ENCODE data around the gene PARP11.
"Not testable (repeated sequence)": the region's sequence is repeated elsewhere in the genome, so short reads cannot be mapped to it uniquely, and the experiment has no call there.

The PARP11 gene

GRCh38 chr12:3882896-3883564, 9.8 kb upstream of the PARP11 start:
- no peak for DNase-seq

- no peak for DNase-seq
These were observed 9.2 kb upstream of the PARP11 start for GRCh38 chr12:3882406-3882805.

- DNase-seq: no peak
These were observed 8.2 kb upstream of the PARP11 start for GRCh38 chr12:3881281-3881950.

- DNase-seq: no peak
These were observed 6.6 kb upstream of the PARP11 start for GRCh38 chr12:3879846-3880245.

GRCh38 chr12:3871356-3871755, 1.8 kb downstream of the PARP11 start:
- DNase-seq: no peak

- peak; percentile 25 for DNase-seq
These were observed 3.3 kb downstream of the PARP11 start for GRCh38 chr12:3869865-3870264.

- no peak for DNase-seq
These were observed 3.8 kb downstream of the PARP11 start for GRCh38 chr12:3869433-3869832.

- DNase-seq: no peak
These were observed 9.4 kb downstream of the PARP11 start for GRCh38 chr12:3863756-3864155.

- DNase-seq: no peak
These were observed 30.7 kb downstream of the PARP11 start for GRCh38 chr12:3842517-3842916.

GRCh38 chr12:3841783-3842182, 31.4 kb downstream of the PARP11 start:
- DNase-seq: no peak

GRCh38 chr12:3840833-3841232, 32.4 kb downstream of the PARP11 start:
- not testable (repeated sequence) for DNase-seq

- DNase-seq: not testable (repeated sequence)
These were observed 33.5 kb downstream of the PARP11 start for GRCh38 chr12:3839745-3840144.

- DNase-seq: not testable (repeated sequence)
These were observed 34.3 kb downstream of the PARP11 start for GRCh38 chr12:3838701-3839548.

- DNase-seq: no peak
These were observed 35.1 kb downstream of the PARP11 start for GRCh38 chr12:3838076-3838475.

GRCh38 chr12:3837049-3837448, 36.1 kb downstream of the PARP11 start:
- no peak for DNase-seq

GRCh38 chr12:3836641-3837040, 36.6 kb downstream of the PARP11 start:
- no peak for DNase-seq

GRCh38 chr12:3835914-3836313, 37.3 kb downstream of the PARP11 start:
- no peak for DNase-seq

- no peak for DNase-seq
These were observed 38.4 kb downstream of the PARP11 start for GRCh38 chr12:3834774-3835173.

GRCh38 chr12:3833670-3834310, 39.4 kb downstream of the PARP11 start:
- no peak for DNase-seq

GRCh38 chr12:3832738-3833137, 40.5 kb downstream of the PARP11 start:
- no peak for DNase-seq

GRCh38 chr12:3828888-3829287, 44.3 kb downstream of the PARP11 start:
- DNase-seq: no peak

GRCh38 chr12:3827301-3828000, 45.7 kb downstream of the PARP11 start:
- DNase-seq: no peak

- DNase-seq: no peak
These were observed 51.8 kb downstream of the PARP11 start for GRCh38 chr12:3821441-3821840.

All from activated CD4-positive, alpha-beta T cell treated with anti-CD3 and anti-CD28 coated beads for 1 hour (primary cell).